ENCODE measurements around the gene WDR48.
A peak's percentile ranks its signal among the peaks of the same experiment; 100 is the strongest.

WDR48 gene

DNA sequence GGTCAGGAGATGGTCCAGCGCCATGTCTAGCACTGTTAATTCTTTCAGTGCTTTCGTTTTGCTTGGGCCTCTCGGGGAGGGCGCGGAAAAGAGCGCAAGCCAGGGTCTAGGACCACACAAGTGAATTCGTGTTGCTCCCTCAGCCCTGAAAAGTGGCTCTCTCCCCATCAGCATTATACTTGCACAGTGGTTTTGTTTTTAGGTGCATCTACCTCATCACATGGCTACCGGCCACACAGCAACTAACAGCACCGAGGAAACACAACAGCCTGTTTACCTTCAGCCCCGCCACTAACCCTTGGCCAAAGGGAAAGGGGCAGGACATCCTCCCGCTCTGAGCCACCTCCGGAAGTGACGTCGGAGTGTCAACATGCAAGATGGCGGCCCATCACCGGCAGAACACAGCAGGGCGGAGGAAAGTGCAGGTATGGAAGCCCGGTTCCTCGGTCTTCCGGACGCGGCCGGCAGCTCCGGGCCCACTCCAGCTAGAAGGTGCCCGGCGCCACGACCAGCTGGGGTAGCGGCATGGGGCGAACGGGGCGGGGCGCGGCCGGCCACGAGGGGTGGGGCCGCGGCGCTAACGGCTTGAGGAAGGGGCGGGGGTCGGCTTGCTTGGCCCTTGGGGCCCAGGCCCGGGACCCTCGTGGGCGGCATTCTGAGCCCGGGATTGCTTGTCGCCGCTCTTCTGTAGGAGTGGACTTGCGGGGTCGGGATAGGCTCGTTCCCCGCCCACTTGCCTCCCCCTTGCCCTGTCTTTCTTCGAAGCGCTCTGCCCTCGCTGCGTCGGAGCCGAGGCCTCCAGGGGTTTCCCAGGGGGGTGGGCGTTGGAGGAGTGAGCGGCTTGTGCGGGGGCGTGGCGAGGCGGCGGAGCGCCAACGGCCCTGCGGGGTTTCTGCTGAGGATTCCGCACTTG, at the start of gene WDR48, which contains the start of gene SCN11A:
TSS of gene WDR48 (plus strand) at position 368 of the 913 bp plus-strand sequence. CDS start at position 378, 10 bp downstream.
TSS of gene SCN11A (minus strand) at position 296 of the 913 bp plus-strand sequence. CDS start 101,582 bp downstream, outside the sequence.
- peak within 1 kb of the TSS; percentile 85 for H3K4me3 ChIP-seq (ENCODE audit: low read length)
- no peak for TF ChIP-seq ZNF274 (IDR thresholded peaks at IDR 0.05; ENCODE audit: low read depth, low read length)

DNA sequence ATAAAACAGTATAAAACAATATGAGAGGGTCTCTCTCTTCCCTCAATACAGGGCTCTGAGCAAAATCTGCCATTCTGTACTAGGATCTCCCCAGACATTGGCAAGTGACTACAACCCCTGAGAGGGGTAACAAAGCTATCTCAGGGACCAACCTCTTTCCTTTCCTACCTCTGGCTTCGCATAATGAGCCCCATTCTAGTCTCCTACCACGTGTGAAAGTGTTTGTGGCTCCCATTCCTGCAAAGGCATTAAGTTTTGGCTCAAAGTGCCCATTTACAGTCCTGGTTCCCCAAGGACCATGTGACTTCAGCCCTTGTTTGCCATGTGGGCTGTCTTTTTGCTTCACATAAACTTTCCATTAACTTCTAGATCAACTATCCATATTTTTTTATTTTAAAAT, 46.5 kb upstream of the WDR48 start:
- TF ChIP-seq ZNF274 (IDR thresholded peaks at IDR 0.05; ENCODE audit: low read depth, low read length), result no peak

DNA sequence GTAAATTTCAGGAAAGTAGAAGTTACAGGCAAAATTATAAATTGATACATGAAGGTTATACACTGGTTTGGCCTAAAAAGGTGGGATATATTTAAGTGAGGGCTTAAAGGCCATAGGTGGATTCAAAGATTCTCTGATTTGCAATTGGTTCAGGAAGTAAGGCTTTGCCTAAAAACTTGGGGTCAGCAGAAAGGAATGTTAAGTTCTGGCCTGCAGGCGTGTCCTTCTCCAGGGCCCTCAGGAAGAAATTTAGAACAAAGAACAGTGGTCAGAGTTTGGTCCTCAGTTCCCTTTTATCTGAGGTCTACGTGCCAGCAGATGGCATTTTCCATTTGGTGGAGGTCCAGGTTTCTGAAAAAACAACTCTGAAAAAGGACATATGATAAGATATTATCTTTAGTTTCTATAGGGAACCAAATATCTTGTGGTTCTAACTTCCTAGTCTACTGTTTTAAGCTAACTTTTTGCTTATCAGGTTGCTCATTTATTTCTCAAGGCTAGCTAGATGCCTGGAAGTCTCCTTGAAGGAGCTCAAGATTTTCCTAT, 40.6 kb upstream of the WDR48 start:
- TF ChIP-seq ZNF274 (IDR thresholded peaks at IDR 0.05; ENCODE audit: low read depth, low read length), result no peak

More for the DNA sequence above, 46.5 kb upstream of the WDR48 start:
- no peak overlapping the region for H3K4me3 ChIP-seq (ENCODE audit: low read length)

DNA sequence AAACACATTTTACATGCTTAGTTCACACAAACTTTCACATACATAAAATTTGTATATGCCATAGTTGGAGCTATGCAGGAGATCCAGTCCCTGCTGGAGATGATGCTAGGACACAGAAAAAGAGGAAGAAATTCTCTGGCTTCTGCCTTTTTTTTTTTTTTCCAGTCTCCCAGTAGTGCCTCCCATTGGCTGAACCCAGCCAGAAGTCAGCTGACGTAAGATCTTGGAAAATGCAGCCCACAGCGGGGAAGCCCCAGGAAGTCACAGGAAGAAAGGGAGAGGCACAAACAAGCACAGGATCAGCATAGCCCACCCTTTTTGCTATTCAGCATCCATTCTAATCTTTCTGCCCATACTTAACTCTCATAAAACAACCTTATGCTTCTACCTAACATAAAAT, 38.5 kb upstream of the WDR48 start:
- no peak overlapping the region for H3K4me3 ChIP-seq (ENCODE audit: low read length)
- TF ChIP-seq ZNF274 (IDR thresholded peaks at IDR 0.05; ENCODE audit: low read depth, low read length), result no peak

More for the DNA sequence above, 40.6 kb upstream of the WDR48 start:
- no peak overlapping the region for H3K4me3 ChIP-seq (ENCODE audit: low read length)

DNA sequence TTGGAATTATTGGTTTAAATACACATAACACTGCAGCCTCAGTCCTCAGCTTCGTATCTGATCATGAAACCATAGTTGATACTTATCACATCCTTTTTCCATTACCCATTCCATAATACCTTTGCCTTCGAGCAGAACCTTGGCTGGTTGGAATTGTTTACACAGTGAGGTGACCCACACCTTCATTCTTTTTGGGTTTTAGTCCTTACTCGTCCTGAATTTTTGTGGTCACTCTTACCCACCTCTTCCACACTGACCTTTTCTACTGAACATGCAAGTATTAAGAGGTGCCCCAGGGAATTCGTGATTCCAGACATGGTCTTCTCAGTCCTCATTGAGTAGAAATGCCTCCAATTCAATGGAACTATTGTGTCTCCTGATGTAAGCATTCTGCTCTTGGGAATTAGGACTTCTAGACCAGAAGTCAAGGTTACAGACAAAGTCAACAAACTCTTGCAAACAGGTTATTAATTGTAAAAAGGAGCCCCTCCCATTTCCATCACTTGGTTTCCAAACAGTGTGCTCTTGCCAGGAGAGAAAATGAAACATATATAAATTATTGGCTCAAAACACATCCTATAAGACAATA, 37.8 kb upstream of the WDR48 start:
- no peak overlapping the region for H3K4me3 ChIP-seq (ENCODE audit: low read length)
- no peak for TF ChIP-seq ZNF274 (IDR thresholded peaks at IDR 0.05; ENCODE audit: low read depth, low read length)

DNA sequence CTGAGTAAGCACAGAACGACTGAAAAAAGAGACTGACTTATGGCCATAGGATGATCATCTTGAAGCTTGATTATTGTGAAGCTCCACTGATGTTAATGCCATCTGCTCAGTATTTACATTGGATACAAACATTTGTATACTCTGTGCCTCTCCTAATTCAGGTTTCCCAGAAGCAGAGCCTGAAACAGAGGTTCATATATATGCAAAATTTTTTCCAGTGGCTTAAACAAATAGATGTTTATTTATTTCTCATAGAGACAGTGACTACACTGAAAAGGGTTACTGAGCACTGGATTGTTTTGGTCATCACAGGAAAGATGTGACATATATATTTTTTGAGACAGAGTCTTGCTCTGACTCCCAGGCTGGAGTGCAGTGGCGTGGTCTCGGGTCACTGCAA, 36.4 kb upstream of the WDR48 start:
- H3K4me3 ChIP-seq (ENCODE audit: low read length), result no peak overlapping the region
- no peak for TF ChIP-seq ZNF274 (IDR thresholded peaks at IDR 0.05; ENCODE audit: low read depth, low read length)

DNA sequence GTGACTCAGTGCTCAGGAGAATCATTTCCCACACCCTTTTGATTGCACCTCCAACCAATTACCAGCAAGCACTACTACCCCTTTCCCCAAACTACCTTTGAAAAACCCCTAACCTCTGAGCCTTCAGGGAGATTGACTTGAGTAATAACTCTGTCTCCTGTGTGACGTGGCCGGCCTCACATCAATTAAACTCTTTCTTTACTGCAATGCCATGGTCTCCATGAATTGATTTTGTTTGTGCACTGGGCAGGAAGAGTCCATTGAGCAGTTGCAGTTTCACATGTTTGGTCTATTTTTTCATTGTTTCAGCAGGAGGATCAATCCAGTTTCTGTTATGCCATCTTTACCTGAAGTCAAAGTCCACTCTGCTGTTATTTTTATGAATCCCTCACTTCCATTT, 32.5 kb upstream of the WDR48 start:
- no peak overlapping the region for H3K4me3 ChIP-seq (ENCODE audit: low read length)
- no peak for TF ChIP-seq ZNF274 (IDR thresholded peaks at IDR 0.05; ENCODE audit: low read depth, low read length)

DNA sequence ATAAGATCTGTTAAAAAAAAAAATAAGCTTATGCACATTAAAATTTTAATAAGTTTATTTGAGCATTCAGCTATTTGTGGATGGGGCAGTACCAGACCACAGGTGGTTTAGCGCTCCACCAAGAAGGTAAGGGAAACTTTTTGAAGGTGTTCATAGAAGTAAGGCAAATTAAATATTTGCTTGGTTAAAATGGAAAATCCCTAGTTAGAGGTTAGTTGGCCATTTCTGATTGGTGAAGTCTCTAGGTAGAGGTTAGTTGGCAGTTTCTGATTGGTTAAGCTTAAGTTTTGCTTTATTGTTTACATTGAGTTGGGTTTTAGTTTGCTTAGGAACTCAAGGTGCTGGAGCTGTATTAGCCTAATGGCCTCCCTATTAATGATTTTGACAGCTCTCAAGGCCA, 30.8 kb upstream of the WDR48 start:
- no peak overlapping the region for H3K4me3 ChIP-seq (ENCODE audit: low read length)
- no peak for TF ChIP-seq ZNF274 (IDR thresholded peaks at IDR 0.05; ENCODE audit: low read depth, low read length)

DNA sequence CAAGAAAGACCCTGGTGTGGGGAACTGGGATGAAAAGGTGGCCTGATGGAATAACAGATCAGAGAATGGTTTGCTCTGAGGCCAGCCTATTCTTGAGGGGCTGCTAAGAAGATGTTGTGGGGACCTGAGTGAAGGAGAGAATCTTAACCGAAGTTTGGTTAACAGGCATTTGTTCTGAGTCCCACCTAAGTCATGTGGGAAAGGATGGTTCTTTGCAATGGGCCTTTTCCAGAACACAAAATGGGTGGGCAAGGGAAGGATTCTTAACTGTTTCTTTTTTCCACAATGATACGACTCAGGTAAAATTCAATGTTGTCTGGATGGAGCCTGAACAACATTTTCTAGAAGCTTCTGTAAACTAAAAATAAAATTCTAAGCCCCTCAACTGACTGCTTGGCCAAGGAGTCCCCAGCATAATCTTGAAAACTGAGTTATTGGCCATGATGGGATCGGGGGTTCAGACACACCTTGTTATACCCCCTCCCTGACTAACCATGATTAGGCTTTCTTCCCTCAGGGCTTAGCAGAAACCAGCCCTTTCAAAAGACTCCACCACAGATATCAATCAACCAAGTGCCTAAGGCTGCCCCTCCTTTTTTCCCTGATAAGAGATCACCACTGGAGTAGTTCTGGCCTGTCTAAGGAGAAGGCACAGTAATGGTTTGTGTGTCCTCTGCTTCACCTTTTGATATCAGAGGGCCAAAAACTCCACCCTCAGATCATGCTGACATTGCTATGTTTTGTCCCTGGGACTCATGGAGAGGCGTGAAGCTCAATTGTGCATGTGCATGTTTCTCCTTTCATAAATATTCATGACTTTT, 30.1 kb upstream of the WDR48 start:
- TF ChIP-seq ZNF274 (IDR thresholded peaks at IDR 0.05; ENCODE audit: low read depth, low read length), result no peak
- no peak overlapping the region for H3K4me3 ChIP-seq (ENCODE audit: low read length)

DNA sequence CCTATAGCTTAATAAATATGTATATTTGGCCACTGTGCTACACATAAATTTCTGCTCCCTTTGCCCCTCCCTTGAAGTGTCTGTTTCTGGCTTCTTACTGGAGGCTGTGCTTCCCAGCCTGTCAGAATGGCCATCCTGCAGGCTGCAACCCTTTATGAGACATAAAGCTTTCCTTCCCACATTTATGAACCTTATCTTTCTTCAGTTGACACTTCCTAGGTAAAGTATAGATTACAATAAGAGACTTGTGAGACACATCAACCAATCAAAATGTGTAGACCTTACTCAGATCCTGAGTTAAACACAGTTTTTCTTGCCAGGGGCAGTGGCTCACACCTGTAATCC, 29.6 kb upstream of the WDR48 start:
- H3K4me3 ChIP-seq (ENCODE audit: low read length), result no peak overlapping the region
- no peak for TF ChIP-seq ZNF274 (IDR thresholded peaks at IDR 0.05; ENCODE audit: low read depth, low read length)

DNA sequence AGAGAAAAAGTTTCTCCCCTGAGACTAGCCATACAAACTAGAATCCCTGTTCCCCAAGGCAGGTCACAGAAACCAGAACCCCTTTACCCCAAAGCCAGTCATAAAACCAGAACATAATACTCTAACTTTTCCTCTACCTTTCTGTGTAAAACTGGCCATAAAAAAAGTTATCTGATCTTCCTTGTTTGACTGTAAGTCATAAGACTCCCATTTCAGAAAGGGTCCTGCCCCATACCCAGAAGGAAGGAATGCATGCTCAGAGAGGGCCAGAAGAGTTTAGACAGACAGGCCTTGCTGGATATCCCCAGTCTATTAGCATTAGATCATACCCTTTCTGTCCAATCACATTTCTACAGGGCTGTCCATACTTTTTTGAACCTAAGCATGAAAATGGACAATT, 27.3 kb upstream of the WDR48 start:
- TF ChIP-seq ZNF274 (IDR thresholded peaks at IDR 0.05; ENCODE audit: low read depth, low read length), result no peak
- no peak overlapping the region for H3K4me3 ChIP-seq (ENCODE audit: low read length)

DNA sequence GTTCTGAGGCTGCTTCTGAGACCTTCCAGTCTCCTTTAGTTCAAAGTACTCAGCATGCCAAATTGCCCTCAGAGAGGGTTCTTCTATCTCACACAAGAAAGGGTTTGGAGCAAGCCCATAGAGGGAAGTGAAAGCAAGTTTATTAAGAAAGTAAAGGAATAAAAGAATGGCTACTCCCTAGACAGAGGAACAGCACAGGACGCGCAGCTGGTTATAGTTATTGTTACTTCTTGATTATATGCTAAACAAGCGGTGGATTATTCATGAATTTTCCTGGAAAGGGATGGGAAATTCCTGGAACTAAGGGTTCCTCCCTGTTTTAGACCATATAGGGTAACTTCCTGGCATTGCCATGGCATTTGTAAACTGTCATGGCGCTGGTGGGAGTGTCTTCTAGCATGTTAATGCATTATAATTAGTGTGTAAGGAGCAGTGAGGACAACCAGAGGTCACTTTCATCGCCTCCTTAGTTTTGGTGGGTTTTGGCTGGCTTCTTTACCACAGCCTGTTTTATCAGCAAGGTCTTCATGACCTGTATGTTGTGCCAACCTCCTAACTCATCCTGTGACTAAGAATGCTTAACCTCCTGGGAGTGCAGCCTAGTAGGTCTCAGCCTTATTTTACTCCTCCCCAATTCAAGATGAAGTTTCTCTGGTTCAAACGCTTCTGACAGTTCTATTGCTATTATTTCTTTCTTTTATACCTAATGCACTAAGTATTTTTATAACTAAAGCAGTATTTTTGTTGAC, 26.4 kb upstream of the WDR48 start:
- TF ChIP-seq ZNF274 (IDR thresholded peaks at IDR 0.05; ENCODE audit: low read depth, low read length), result no peak

DNA sequence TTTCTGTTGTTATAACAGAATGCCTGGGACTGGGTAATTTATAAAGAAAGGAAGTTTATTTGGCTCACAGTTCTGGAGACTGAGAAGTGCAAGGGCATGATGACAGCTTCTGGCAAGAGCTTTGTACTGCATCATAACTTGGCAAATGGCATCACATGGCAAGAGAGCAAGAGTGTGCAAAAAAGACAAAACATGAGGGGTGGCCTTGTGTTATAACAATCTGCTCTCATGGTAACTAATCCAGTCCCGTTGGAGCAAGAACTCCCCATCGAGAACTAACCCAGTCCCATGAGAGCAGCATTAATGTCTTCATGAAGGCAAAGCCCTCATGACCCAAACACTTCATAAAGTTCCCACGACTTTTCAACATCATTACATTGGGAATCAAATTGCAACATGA, 23.3 kb upstream of the WDR48 start:
- H3K4me3 ChIP-seq (ENCODE audit: low read length), result no peak overlapping the region
- TF ChIP-seq ZNF274 (IDR thresholded peaks at IDR 0.05; ENCODE audit: low read depth, low read length), result no peak

More for the DNA sequence above, 26.4 kb upstream of the WDR48 start:
- no peak overlapping the region for H3K4me3 ChIP-seq (ENCODE audit: low read length)

Measured in GM08714 (cell line).